H1 (cell line): ENCODE results near the gene KRT84. TPM values are rescaled to one million over a fixed set of nuclear protein-coding genes. Genes with fewer than 3 reads are reported as not detected.

ENCODE experiments used
- FOSL1 ChIP-seq: IDR thresholded peaks from 2 replicates; pipeline ENCODE4 v1.6.1; 2011; ENCODE audit warnings: mild to moderate bottlenecking, low read depth, low read length, moderate library complexity; ENCODE audit not compliant: insufficient read depth
- JUND ChIP-seq: IDR thresholded peaks from 2 replicates; pipeline ENCODE4 v1.6.1; 2011; ENCODE audit warnings: mild to moderate bottlenecking, improper control_type of control experiment, low read length
- polyA plus RNA-seq, 7 experiments: library from polyadenylated mRNA; depleted of rRNA in 3 of 7; stranded (reverse) in 5 of 7; unstranded in 2 of 7; fragments of >200 nt in 5 of 7; fragments of 200-250 nt in 2 of 7; gene quantifications; 1 replicate in 5 of 7; 2 replicates in 1 of 7; 4 replicates in 1 of 7; pipeline versions ENCODE4 v1.2.1 to v1.2.3, GENCODE V29; 2011 to 2013; ENCODE audit warnings: missing spikeins in 2 of 7, mixed read lengths in 2 of 7
- total RNA-seq: library from RNA; stranded (reverse); fragmentation: NEBNext Ultra II Directional; extraction: Animal tissue kit (Norgen Biotek cat#: 25700); gene quantifications from 2 replicates; pipeline ENCODE4 v1.2.1, GENCODE V29; 2021
- TF ChIP-seq, protein P1 (sequence below): fragments of 300-600 bp; sonication (generic); IDR thresholded peaks from 2 replicates; pipeline ENCODE4 v1.7.1; 2012; ENCODE audit warnings: low read length, moderate library complexity, mild to moderate bottlenecking, inconsistent platforms; ENCODE audit not compliant: insufficient replicate concordance

KRT84 gene
- total and polyA plus RNA-seq, 2 of the 8 experiments (the other 6 are each of a cell fraction or from before 2014, with no cell fraction given), result not detected

DNA sequence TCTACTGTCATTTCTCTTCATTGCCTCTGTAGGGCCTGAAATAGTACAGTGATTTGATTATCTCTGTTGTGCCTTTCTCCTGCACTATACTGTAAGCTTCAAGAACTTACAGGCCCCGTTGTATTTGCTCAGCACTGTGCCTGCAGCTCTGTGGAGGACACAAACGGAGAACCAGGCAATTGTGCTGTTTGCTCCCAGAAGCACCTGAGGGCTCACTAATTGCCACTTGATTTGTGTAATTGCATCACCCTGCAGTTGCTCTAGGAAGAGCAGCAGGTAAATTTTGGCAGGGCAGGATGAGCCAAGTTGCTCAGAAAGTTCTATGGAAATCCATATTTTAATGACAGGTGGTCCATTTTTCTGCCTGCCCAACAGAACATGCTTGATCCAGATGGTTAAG is 32.3 kb upstream of the KRT84 start (continued):
- TF ChIP-seq, protein P1, sequence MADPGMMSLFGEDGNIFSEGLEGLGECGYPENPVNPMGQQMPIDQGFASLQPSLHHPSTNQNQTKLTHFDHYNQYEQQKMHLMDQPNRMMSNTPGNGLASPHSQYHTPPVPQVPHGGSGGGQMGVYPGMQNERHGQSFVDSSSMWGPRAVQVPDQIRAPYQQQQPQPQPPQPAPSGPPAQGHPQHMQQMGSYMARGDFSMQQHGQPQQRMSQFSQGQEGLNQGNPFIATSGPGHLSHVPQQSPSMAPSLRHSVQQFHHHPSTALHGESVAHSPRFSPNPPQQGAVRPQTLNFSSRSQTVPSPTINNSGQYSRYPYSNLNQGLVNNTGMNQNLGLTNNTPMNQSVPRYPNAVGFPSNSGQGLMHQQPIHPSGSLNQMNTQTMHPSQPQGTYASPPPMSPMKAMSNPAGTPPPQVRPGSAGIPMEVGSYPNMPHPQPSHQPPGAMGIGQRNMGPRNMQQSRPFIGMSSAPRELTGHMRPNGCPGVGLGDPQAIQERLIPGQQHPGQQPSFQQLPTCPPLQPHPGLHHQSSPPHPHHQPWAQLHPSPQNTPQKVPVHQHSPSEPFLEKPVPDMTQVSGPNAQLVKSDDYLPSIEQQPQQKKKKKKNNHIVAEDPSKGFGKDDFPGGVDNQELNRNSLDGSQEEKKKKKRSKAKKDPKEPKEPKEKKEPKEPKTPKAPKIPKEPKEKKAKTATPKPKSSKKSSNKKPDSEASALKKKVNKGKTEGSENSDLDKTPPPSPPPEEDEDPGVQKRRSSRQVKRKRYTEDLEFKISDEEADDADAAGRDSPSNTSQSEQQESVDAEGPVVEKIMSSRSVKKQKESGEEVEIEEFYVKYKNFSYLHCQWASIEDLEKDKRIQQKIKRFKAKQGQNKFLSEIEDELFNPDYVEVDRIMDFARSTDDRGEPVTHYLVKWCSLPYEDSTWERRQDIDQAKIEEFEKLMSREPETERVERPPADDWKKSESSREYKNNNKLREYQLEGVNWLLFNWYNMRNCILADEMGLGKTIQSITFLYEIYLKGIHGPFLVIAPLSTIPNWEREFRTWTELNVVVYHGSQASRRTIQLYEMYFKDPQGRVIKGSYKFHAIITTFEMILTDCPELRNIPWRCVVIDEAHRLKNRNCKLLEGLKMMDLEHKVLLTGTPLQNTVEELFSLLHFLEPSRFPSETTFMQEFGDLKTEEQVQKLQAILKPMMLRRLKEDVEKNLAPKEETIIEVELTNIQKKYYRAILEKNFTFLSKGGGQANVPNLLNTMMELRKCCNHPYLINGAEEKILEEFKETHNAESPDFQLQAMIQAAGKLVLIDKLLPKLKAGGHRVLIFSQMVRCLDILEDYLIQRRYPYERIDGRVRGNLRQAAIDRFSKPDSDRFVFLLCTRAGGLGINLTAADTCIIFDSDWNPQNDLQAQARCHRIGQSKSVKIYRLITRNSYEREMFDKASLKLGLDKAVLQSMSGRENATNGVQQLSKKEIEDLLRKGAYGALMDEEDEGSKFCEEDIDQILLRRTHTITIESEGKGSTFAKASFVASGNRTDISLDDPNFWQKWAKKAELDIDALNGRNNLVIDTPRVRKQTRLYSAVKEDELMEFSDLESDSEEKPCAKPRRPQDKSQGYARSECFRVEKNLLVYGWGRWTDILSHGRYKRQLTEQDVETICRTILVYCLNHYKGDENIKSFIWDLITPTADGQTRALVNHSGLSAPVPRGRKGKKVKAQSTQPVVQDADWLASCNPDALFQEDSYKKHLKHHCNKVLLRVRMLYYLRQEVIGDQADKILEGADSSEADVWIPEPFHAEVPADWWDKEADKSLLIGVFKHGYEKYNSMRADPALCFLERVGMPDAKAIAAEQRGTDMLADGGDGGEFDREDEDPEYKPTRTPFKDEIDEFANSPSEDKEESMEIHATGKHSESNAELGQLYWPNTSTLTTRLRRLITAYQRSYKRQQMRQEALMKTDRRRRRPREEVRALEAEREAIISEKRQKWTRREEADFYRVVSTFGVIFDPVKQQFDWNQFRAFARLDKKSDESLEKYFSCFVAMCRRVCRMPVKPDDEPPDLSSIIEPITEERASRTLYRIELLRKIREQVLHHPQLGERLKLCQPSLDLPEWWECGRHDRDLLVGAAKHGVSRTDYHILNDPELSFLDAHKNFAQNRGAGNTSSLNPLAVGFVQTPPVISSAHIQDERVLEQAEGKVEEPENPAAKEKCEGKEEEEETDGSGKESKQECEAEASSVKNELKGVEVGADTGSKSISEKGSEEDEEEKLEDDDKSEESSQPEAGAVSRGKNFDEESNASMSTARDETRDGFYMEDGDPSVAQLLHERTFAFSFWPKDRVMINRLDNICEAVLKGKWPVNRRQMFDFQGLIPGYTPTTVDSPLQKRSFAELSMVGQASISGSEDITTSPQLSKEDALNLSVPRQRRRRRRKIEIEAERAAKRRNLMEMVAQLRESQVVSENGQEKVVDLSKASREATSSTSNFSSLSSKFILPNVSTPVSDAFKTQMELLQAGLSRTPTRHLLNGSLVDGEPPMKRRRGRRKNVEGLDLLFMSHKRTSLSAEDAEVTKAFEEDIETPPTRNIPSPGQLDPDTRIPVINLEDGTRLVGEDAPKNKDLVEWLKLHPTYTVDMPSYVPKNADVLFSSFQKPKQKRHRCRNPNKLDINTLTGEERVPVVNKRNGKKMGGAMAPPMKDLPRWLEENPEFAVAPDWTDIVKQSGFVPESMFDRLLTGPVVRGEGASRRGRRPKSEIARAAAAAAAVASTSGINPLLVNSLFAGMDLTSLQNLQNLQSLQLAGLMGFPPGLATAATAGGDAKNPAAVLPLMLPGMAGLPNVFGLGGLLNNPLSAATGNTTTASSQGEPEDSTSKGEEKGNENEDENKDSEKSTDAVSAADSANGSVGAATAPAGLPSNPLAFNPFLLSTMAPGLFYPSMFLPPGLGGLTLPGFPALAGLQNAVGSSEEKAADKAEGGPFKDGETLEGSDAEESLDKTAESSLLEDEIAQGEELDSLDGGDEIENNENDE, result no peak
- TF ChIP-seq JUND, result no peak
- no peak for TF ChIP-seq FOSL1
